A204.1 (cell line): ENCODE measurements around the gene ZNF740.
"Not testable (repeated sequence)": the region's sequence is repeated elsewhere in the genome, so short reads cannot be mapped to it uniquely, and the experiment has no call there.

Experiments used
- FAIRE-seq: peaks from 2 replicates; lab custom pipeline; 2012; peaks lifted over from hg19 to GRCh38; lab: Jason Lieb, UNC

Gene ZNF740, protein sequence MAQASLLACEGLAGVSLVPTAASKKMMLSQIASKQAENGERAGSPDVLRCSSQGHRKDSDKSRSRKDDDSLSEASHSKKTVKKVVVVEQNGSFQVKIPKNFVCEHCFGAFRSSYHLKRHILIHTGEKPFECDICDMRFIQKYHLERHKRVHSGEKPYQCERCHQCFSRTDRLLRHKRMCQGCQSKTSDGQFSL

DNA sequence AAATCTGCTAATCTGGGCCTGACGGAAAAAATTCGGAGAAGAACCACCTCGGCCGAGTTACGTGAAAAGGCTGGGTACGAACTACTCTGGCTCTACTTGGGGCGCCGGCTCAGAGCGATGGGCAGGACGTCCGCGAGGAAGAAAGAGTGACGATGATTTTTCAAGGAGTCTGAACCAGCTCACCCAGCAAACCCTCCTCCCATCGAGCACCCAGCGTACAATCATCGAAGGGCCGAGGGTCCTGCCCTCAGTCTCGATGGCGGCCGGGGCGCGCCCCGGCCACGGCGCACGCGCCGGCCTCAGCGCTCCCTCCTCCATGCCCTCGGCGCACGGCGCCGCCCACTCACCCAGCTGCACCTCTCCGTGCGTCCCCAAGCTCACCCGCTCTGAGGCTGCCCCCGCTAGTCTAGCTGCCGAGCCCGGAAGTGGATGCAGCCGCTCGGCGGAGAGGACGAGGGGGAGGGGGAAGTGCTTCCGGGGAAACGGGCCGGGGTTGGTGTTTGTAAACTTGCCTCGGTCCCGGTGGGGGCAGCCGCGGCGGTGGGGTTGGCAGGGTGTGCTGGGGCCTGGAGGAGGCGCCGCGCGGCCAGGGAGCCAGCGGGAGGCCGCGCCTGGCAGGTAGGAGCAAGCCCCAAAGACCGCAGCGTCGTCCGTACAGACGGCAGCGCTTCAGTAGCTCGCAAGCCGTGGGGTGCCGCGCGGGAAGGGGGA, at the start of gene ZNF740, which contains the start of gene CSAD:
Gene ZNF740, plus strand, starts transcription at position 503 of the 711 bp plus-strand sequence. CDS start 1,262 bp downstream, outside the sequence.
Gene CSAD, minus strand, starts transcription at position 706 of the 711 bp plus-strand sequence. CDS start 7,455 bp downstream, outside the sequence.
- FAIRE-seq, result no peak

DNA sequence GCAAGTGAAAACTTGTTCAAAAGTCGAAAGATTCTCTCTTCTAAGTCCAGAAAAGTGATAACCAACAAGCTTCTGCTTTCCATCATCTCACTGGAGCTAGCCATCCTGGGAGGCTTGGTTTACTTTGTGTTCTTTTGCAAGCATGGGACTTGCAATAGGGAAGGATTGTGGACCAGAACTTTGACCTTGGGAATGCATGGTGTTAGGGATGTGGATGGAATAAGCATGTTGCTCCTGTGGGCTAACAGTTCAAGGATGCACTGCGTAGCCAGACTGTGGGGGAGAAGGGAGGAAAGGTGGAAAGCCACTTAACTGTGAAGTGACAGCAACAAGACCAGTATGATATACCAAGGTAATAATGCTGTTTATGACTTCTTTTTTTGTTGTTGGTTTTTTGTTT, 48.7 kb upstream of the ZNF740 start:
- no peak for FAIRE-seq

GRCh38 chr12:53133722-53134121, 46.8 kb upstream of the ZNF740 start:
- no peak for FAIRE-seq

DNA sequence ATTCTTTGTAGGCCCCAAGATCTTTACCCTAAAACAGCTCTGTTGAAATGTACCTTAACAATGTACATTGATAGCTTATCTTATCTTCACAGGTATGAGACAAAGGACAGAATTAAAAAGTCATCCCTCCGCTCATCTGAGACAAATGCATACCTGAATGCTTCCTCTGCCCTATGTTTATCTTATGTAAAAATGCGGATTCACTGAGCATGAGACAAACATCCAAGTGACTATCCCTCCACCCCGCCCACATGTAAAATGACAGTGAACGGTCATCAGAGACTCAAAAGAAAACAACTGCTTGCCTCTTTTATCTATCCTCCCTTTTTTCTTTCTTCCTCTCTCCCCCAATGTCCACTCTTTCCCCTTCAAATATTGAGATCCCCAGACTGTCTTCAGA, 37.2 kb upstream of the ZNF740 start:
- FAIRE-seq, result no peak

DNA sequence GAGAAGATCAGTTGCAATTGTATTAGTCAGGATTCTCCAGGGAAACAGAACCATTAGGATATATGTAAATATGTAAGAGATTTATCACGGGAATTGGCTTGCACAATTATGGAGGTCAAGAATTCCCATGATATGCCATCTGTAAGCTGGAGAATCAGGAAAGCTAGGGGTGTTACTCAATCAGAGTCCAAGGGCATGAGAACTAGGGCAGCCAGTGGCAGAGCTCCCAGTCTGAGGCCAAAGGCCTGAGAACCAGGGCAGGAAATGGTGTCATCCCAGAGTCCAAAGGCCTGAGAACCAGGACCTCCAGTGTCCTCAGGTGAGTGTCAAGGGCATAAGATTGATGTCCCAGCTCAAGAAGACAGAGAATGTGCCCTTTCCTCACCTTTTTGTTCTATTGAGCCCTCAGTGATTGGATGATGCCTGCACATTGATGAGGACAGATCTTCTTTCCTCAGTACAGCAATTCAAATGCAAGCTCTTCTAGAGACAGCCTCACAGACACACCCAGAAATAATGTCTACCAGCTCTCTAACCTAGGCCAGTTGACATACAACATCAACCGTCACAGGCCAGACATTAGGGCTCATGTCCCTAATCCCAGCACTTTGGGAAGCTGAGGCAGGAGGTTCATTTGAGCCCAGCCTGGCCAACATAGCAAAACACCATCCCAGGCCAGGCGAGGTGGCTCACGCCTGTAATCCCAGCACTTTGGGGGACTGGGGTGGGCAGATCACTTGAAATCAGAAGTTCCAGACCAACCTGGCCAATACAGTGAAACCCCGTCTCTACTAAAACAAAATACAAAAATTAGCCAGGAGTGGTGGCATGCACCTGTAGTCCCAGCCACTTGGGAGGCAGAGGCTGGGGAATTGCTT, 34.9 kb upstream of the ZNF740 start:
- no peak for FAIRE-seq

DNA sequence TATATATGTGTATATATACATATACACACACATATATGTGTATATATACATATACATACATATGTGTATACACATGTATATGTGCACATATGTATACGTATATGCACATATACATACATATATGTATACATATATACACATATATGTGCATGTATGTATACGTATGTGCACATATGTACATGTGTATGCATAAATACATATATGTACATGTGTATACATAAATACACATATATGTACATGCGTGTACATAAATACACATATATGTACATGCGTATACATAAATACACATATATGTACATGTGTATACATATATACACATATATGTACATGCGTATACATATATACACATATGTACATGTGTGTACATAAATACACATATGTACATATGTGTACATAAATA, 33.3 kb upstream of the ZNF740 start:
- no peak for FAIRE-seq

DNA sequence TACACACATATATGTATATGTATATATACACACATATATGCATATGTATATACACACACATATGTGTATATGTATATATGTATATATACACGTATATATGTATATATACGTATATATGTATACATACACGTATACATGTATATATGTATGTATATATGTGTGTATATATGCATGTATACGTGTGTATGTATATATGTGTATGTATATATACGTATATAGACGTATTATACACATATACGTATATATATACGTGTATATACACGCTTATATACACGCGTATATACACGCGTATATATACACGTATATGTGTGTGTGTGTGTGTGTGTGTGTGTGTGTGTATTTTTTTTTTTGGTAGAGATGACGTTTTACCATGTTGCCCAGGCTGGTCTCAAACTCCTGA, 32.9 kb upstream of the ZNF740 start:
- FAIRE-seq, result peak; percentile 70

DNA sequence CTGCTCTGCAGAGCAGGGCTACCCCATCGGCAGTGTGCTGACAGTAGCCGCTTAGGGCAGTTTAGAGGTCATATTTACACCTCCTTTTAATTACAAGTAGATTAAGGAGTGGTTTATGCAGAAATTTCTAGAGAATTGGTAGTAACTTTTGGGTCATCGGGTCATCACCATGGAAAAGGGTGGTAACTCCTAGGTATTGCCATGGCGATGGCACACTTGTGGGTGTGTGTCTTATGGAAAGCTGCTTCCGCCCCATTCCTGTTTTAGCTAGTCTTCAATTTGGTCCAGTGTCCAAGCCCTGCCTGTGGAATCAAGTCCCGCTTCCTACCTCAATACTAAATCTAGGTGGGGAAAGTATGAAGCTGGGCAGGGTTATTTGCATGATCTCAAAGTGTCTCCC, 29.5 kb upstream of the ZNF740 start:
- no peak for FAIRE-seq

DNA sequence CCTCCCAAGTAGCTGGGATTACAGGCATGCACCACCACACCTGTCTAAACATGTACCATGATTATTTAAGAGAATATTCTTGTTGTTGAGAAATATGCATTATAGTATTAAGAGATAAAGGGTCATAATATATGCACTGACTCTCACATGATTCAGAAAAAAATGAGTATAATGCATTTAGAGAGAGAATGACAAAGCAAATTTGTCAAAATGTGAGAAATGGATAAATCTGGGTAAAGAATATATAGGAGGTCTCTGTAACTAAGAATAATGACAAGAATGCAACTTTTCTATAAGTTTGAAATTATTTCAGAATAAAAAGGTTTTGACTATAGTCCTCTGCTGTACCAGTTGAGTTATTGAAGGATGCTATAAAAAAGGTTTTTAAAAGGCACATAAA, 28.1 kb upstream of the ZNF740 start:
- FAIRE-seq, result no peak

- FAIRE-seq, result no peak
Observed at GRCh38 chr12:53159195-53159839, 21.2 kb upstream of the ZNF740 start.

DNA sequence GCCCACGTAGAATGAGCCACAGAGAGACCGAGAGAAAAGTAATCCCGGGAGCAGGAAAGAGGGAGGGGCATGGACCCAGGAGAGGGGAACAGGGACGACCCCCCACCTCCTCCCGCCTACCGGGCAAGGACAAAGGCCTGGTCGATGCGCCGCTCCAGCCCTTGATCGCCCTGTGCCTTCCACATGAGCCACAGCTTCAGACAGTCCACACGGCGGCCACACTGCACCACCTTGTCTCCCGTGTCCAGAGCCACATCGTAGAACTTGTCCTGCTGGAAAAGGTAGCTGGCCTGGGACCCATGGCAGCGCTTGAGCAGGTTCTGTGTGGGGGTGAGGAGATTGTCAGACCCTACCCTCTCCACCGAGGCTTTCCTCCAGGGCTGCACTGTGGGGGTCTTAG, 20.5 kb upstream of the ZNF740 start:
- FAIRE-seq, result no peak

- FAIRE-seq, result no peak
Observed at GRCh38 chr12:53160673-53161072, 19.8 kb upstream of the ZNF740 start.

DNA sequence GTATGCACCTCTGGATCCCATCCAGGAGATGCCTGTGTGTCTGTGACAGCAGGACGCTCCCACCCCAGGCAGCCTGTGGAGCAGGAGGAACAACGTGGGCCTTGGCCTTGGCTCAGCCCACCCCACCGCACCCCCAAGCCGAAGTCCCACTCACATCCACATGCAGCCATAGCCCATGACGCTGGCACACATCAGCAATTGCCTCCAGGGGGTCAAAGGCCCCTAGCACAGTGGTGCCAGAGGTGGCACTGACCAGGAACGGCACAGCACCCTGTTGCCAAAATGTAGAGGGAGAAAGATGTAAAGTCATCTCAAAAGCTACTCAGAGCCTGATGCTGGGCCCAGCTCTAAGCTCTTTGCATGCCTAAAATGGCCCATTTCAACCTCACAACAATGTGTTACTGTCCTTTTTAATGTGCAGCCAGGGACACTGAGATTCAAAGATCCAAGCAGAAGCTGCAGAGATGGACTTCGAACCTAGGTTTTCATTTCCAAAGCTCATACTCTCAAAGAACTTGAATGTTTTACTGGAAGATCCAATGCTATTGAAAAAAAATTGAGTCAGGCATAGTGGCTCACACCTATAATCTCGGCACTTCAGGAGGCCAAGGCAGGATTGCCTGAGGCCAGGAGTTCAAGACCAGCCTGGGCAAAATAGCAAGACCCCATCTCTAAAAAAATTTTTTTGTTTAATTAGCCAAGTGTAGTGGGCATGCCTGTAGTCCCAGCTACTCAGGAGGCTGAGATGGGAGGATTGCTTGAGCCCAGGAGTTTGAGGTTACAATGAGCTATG, 19.2 kb upstream of the ZNF740 start:
- FAIRE-seq, result no peak

DNA sequence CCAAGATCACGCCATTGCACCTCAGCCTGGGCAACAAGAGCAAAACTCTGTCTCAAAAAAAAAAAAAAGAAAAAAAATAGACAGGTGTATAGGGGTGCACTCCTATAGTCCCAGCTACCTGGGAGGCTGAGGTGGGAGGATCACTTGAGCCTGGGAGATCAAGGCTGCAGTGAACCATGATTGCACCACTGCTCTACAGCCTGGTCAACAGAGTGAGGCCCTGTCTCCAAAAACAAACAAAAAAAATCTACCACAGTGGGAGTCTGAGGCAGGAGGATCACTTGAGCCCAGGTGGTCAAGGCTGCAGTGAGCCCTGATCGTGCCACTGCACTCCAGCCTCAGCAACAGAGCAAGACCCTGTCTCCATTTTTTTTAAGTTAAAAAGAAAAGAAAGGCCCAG, 17.5 kb upstream of the ZNF740 start:
- FAIRE-seq, result not testable (repeated sequence)

DNA sequence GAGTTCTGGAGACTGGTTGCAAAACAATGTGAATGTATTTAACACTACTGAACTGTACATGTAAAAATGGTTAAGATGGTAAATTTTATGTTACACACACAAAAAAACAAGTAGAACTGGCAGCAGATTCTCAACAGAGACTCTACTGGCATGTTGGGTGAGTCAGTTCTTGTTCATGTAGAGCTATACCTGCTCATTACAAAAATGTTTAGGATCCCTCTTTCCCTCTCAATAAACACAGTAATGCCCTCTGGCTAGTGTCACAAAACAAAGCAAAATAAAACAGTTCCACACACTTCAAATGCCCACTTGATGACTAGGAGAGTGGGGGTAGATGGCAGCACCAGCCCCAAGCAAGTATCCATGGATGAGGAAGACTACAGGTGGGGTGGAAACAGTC, 13.7 kb upstream of the ZNF740 start:
- no peak for FAIRE-seq

DNA sequence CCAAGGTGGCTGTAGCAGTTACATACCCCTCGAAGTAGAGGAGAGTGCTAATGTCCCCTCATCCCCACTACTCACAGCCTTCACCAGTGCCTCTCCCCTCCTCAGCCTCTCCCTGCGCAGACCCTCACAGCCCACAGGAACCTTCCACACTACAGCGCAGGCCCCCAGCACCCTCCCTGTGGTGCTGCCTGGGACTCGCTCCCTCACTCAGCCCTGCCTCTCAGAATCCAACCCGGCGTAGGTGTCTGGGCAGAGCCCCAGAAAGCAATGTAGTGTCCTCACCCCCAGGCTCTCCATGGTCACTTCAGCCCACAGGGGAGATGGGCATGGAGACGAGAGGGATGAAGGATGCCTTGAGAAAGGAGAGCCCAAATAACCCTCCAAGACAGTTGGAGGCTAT, 10.9 kb upstream of the ZNF740 start:
- FAIRE-seq, result no peak

DNA sequence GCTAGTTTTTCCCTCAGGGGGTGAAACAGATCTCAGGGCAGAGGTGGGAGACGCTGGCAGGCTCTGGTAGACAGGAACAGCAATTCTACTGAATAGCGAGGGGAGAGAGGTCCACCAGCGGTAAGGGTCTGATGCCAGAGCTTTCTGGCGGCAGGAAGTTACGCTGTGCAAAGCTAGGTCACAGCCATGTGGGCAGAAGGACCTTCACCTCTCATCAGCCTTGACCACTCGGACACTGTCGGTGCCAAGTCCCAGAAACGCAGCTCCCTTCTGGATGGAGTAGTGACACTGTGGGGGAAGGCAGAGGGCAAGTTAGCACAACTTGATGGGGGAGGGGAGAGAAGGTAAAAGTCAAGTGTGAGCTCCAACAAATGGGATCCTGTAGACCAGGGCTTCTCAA, 10.3 kb upstream of the ZNF740 start:
- FAIRE-seq, result no peak

DNA sequence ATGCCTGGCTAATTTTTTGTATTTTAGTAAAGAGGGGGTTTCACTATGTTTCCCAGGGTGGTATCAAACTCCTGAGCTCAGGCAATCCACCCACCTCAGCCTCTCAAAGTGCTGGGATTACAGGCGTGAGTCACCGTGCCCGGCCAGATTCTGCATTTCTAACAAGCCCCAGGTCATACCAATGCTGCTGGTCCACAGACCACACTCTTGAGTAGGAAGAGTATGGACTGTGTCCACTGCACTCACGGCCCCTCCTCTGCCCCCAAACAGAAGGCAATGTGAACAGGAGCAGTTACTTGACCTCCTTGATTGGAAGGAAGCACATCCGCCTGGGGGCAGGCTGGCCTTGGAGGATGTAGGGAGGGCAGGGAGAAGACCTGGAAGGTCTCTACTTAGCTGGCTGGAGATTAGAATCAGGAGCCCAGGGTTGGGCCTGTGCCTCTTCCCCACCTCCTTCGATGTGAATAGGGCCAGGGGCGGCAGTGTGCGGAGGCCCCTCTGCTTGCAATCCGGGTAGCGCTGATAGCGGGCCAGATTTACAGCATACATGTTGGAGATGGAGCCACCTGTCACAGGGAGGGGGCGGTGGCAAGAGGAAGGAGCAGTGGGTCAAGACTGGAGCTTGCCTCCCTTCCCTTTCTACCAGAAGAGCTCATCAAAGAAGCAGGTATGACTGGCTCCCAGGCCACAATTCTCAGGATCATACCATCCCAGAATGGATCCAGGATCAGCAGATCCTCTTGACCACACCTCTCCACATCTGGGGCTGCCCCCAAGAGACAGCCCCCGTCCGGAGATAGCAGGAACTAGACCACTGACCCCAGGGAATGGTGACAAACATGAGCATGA, 9.4 kb upstream of the ZNF740 start:
- no peak for FAIRE-seq

DNA sequence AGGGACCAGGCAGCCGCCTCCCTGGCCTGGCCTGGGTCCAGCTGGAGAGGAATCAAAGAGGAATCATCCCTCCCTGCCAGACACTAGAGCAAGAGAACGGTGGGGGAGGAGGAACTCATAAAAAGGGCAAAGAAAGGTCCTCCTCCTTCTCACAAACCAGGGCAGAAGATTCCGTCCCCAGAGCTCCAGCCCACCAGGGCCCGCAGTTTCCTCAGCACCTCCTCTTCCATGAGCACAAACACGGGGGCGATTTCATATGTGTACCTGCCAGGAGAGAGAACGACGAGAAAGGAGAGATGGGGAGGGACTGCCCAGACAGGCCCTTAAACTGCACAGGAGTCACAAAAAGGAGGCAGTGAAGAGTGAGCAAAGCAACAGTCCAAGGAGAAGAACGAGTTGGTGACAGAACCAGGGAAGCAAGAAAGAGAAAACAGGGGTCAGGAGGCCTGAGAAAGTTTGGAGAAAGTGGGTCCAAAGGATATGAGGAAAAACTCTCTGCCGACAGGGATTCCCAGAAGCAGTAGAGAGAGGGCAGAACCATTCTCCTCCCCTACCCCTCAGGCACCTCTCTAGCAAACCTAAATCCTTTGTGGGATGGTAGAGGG, 8.7 kb upstream of the ZNF740 start:
- FAIRE-seq, result no peak

- FAIRE-seq, result no peak
Observed at GRCh38 chr12:53172352-53172751, 8.2 kb upstream of the ZNF740 start.
